HG03342 (cell line): Measurements from ENCODE around the gene SP140.
A peak's percentile ranks its signal among the peaks of the same experiment; 100 is the strongest.
"Not testable (repeated sequence)": the region's sequence is repeated elsewhere in the genome, so short reads cannot be mapped to it uniquely, and the experiment has no call there.

Experiments
- ATAC-seq: cut with Tn5 transposase; IDR thresholded peaks from one replicate; pipeline ENCODE4 v1.9.1; 2021; ENCODE audit warnings: mild to moderate bottlenecking, moderate library complexity; ENCODE audit not compliant: unreplicated experiment

Gene SP140

DNA sequence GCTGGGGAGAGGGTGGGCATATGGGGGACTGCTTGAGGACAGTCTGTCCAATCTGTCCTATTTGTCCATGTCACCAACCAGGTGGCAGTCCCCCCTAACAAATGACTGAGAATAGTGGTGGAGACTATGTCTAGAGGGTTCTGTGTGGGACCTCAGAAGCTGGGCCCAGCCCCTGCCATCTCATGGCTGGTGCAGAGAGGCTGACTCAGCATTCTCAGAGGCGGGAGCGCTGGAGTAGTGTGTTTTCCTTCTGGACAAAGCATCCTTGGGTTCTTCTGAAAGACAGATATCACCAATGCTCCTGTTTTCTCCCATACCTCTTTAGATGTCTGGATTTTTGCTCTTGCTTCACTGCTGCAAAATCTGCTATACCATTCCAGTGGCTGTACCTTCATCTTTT is 57.4 kb downstream of the SP140 start:
- ATAC-seq: no peak

GRCh38 chr2:230286048-230286447 is 60.5 kb downstream of the SP140 start:
- no peak for ATAC-seq

DNA sequence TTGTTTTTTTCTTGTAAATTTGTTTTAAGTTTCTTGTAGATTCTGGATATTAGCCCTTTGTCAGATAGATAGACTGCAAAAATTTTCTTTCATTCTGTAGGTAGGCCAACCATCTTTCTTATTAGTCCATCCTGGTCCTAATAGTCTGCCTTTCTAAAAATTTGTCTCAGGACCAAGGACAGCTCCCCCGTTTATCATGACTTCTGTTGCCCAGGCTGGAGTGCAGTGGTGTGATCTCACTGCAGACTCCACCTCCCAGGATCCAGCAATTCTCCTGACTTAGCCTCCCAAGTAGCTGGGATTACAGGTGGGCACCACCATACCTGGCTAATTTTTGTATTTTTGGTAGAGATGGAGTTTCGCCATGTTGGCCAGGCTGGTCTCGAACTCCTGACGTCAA is 63.8 kb downstream of the SP140 start:
- not testable (repeated sequence) for ATAC-seq

- ATAC-seq: no peak
Measured at GRCh38 chr2:230295192-230295591, 69.7 kb downstream of the SP140 start.

GRCh38 chr2:230296917-230297316 is 71.4 kb downstream of the SP140 start:
- ATAC-seq: no peak

DNA sequence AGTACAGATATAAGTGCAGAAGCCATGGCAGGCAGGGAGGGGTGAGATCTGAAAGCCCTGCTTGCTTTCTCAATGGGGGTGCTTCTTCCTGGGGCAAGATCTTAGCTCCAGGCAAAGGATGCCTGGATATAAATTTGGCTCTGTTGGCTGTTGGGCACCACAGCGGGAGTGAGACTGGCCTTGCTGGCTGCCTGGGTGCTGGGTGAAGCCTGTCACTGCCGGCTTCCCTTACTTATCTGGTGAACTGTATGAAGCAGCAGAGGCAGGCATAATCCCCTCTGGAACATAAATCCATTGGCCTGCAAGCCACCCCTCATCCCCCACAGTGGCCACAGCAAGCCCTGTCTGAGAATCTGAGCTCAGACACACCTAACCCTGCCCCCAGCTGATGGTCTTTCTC is 74.1 kb downstream of the SP140 start:
- no peak for ATAC-seq

DNA sequence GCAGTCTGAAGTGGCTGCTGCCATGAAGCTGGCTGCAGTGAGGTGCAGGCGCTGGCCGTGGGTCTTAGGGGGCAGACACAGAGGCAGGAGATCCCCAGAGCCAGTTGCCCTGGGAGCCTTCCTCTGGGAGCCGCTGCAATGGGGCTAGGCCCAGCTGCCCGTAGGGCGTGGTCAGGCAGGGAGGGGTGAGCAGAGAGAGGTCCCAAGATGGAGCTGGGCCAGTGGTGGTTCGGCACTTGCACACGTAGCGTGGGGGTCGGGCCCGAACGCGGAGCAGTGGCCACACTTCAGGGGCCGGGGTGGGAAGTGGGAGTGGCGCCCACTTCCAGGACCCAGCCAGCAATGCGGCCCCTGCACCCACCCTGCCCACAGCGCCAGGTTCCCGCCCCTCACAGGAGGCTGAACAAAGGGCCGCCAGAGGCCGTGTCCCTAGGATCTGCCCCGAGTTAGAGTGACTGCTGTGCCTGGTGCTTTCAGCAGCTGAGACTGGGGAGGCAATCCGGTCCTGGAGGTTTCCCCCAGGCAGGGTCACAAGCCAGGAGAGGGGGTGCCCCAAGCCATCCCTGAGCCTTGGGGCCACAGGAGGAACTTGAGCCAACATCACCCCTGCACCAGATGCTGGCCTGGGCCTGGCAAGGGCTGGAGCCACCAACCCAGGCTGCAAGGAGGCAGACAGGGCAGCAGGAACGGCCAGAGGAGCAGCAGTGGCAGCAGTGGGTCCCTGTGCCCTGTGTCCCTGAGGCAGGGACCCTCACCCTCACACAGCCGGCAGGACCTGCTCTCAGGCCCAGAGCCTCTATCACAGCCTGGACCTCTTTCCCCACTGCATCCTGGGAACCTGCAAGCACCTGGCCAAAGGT is 80.1 kb downstream of the SP140 start:
- ATAC-seq: no peak

DNA sequence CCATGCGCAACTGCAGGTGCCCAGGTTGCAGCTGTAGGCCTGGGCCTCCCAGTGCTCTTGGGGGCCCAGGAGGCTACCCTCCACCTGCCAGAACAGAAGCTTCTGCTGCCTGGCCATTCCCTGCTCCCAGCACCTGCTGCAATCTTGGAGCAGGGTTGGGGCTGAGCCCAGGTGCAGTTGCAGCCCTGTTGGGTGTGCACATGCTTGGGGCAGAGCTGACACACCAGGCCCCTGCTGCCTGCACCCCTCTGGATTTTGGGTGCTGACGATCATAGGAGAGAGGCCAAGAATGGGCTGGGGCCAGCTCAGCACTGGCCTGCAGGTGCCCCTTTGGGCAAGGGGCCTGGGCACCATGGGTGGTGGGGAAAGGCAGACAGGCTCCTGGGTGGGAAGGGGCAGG is 80.9 kb downstream of the SP140 start:
- ATAC-seq: no peak

DNA sequence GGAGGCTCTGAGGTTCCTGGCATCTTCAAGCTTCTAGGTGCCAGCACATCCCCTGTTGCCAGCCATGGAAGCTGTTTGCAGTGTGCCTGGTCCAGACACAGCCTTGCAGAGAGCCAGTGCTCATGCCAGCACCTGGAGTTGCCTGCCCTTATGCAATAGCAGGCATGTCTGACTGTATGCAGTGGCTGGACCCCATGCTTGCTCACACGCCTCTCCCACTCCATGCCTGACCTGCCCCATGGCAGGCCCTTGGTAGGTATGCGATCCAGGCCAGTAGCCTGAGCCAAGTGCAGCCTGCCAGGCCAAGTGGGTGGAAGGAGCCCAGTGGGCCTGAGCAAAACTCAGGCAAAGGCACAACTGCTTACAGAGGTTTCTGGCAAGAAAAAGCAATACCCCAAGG is 81.9 kb downstream of the SP140 start:
- no peak for ATAC-seq

- no peak for ATAC-seq
Measured at GRCh38 chr2:230308402-230309000, 83.0 kb downstream of the SP140 start.

- ATAC-seq: not testable (repeated sequence)
Measured at GRCh38 chr2:230310792-230311191, 85.3 kb downstream of the SP140 start.

GRCh38 chr2:230311634-230312033 is 86.1 kb downstream of the SP140 start:
- ATAC-seq: not testable (repeated sequence)

DNA sequence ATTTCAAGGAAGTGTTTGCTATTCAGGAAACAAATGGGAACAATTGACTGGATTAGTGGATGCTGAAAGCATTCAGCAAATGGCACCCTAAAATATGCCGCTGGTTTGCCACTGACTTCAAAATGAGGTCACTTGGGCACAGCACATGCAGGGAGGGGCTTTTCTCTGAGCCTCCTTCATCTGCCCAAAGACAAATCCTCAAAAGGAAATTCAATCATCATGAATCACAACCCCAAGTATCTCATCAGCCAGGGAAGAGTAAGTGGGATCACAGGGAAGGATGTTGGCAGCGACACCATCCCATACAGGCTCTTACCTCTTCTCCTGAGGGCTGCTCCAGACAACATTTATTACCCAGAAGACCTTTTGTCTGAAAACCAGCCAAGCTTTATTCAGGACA is 87.1 kb downstream of the SP140 start:
- ATAC-seq: no peak

- ATAC-seq: no peak
Measured at GRCh38 chr2:230317366-230317765, 91.8 kb downstream of the SP140 start.

- peak; percentile 37 for ATAC-seq
Measured at GRCh38 chr2:230318190-230319121, 92.9 kb downstream of the SP140 start.

- peak; percentile 83 for ATAC-seq
Measured at GRCh38 chr2:230319211-230319862, 93.8 kb downstream of the SP140 start.

- ATAC-seq: no peak
Measured at GRCh38 chr2:230321031-230321430, 95.5 kb downstream of the SP140 start.

GRCh38 chr2:230322561-230323384 is 97.2 kb downstream of the SP140 start:
- ATAC-seq: no peak

GRCh38 chr2:230323385-230324106 is 98.0 kb downstream of the SP140 start:
- no peak for ATAC-seq
